Panc1 (cell line): ENCODE data around the gene EPN2. TPM values are rescaled to one million over a fixed set of nuclear protein-coding genes. Genes with fewer than 3 reads are reported as not detected.

Experiments
- ATAC-seq: fragments of 200-7000 bp; cut with Tn5 transposase; 2 replicates; pipeline ENCODE4 v1.9.1; 2020; ENCODE audit warnings: mild to moderate bottlenecking, moderate library complexity
- BruUV-seq: library from RNA; stranded (reverse); fragments of 400-500 nt; replicated peaks from 2 replicates; lab custom pipeline; 2021; lab: Mats Ljungman, UMichigan
- CTCF ChIA-PET: fragments of 300-600 bp; sonication (Branson Sonifier 250); formaldehyde crosslinking; loops from one replicate; lab custom pipeline; 2022; ENCODE audit warnings: antibody characterized with exemption; lab: Charles Lee
- POLR2A ChIA-PET: fragments of 300-600 bp; sonication (Branson Sonifier 250); formaldehyde crosslinking; loops from one replicate; lab custom pipeline; 2022; ENCODE audit warnings: antibody characterized with exemption; lab: Charles Lee
- DNase-seq: peaks from one replicate; pipeline ENCODE4 v3.0.0-alpha.2; 2010; ENCODE audit warnings: low read depth, low spot score
- H3K27ac ChIP-seq: 2 replicates; pipeline ENCODE4 v1.5.1; 2011; ENCODE audit warnings: mild to moderate bottlenecking, low read length, inconsistent platforms
- H3K27me3 ChIP-seq: fragments of 200-500 bp; sonication (Bioruptor generic); 2 replicates; pipeline ENCODE4 v1.6.0; 2014; ENCODE audit warnings: low read length, inconsistent platforms; ENCODE audit not compliant: control insufficient read depth, insufficient read depth
- H3K36me3 ChIP-seq: fragments of 200-500 bp; sonication (Bioruptor generic); 2 replicates; pipeline ENCODE4 v1.5.1; 2014; ENCODE audit warnings: inconsistent platforms, mild to moderate bottlenecking, low read length, moderate library complexity; ENCODE audit not compliant: control insufficient read depth, insufficient read depth
- H3K4me1 ChIP-seq: 2 replicates; pipeline ENCODE4 v1.5.1; 2011; ENCODE audit warnings: inconsistent platforms, mild to moderate bottlenecking, low read length, moderate library complexity; ENCODE audit not compliant: control insufficient read depth, insufficient read depth
- H3K4me3 ChIP-seq, 2 experiments: 2 replicates each; pipeline ENCODE4 v1.5.1; 2011 to 2012; ENCODE audit warnings: low read depth in 2 of 2, low read length in 2 of 2, mild to moderate bottlenecking in 2 of 2, inconsistent platforms in 1 of 2, moderate library complexity in 1 of 2
- H3K9me3 ChIP-seq: fragments of 200-500 bp; sonication (Bioruptor generic); 2 replicates; pipeline ENCODE4 v1.5.1; 2014; ENCODE audit warnings: low read depth, mild to moderate bottlenecking, inconsistent platforms, low read length, moderate library complexity; ENCODE audit not compliant: control insufficient read depth, insufficient read depth
- POLR2AphosphoS5 ChIP-seq: IDR thresholded peaks from 2 replicates; pipeline ENCODE4 v1.6.1; 2012; ENCODE audit warnings: mild to moderate bottlenecking, low read depth, low read length, moderate library complexity
- SIN3A ChIP-seq: IDR thresholded peaks from 2 replicates; pipeline ENCODE4 v1.6.1; 2012; ENCODE audit warnings: low read depth, mild to moderate bottlenecking, low read length, moderate library complexity, borderline replicate concordance; ENCODE audit not compliant: insufficient read depth
- TCF7L2 ChIP-seq: IDR thresholded peaks from 2 replicates; pipeline ENCODE4 v1.6.1; 2011; ENCODE audit warnings: mild to moderate bottlenecking, low read depth, low read length, inconsistent platforms
- in situ Hi-C: cut with HindIII; loops from 2 replicates; pipeline ENCODE4 v1.10.0; 2016; ENCODE audit warnings: low sequenced_read_pairs, low pct_unique_long_range_greater_than_20kb
- intact Hi-C: fragments of 100-400 bp; cut with micrococcal nuclease; formaldehyde crosslinking; loops from one replicate; pipeline ENCODE4 v1.10.0; 2022; ENCODE audit not compliant: unreplicated experiment
- total RNA-seq: library from RNA; stranded (reverse); gene quantifications from one replicate; pipeline ENCODE4 v1.2.1, GENCODE V29; 2021; ENCODE audit not compliant: unreplicated experiment
- TF ChIP-seq, protein P1 (sequence below): fragments of 450-650 bp; IDR thresholded peaks from 2 replicates; pipeline ENCODE4 v1.5.1; 2017; ENCODE audit warnings: mild to moderate bottlenecking
- TF ChIP-seq, protein P2 (sequence below), 2 experiments: IDR thresholded peaks; 2 replicates each; pipeline ENCODE4 v1.6.1; 2011 to 2012; ENCODE audit warnings: low read depth in 2 of 2, control low read depth in 1 of 2, low read length in 1 of 2, mild to moderate bottlenecking in 1 of 2, moderate library complexity in 1 of 2; ENCODE audit not compliant: insufficient read depth in 1 of 2

The EPN2 gene
- total RNA-seq, 1 experiment from 2014 or later: 35.0 TPM

DNA sequence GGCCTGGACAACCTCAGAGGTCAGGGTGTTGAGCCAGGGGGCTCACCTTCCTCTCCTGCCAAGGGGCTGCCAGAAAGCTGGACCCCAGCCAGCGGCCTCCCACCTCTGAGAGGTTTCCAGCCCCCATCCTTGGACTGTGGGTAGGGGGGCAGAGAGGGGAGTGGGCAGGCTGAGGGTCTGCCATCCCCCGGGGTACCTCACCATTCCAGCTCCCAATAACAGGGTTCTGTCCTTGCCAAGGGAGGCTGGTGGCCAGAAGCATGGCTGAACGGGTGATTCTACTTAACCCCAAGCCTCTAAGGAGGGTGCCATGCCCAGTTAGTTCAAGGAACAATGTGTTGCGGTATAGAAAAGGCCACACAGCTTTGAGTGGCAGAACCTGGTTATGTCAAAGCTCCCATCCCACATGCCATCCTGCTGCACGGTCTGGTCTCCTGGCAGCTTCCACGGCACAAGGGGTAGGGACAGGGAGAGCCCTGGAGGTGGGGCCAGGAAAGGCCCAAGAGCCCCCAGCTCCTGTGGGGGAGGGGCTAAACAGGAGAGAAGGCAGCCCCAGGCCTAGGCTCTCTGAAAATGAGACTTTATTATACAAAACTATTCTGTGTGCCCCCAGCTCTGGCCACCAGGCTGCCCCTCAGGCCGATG, 105.6 kb downstream of the EPN2 start:
- no TSS peak for BruUV-seq

DNA sequence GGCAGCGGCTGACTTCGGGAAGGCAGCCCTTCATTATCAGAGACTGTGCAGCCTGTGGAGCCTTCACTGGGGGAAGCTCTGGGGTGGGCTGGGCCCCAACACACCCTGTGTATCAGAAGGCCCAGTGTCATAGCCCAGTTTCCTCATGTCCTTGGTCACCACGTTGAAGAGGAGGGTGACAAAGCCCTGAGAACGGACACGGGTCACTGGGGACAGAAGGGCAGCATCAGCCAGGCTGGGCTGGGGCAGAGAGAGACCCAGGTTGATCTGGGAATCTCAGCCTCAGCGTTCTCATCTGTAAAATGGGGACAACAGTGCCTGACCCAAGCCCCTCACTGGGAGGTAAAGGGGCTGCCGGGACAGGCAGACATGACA, 106.1 kb downstream of the EPN2 start:
- intact Hi-C loops (no loop called here), in situ Hi-C loops (no loop called here)
- POLR2A ChIA-PET: no interaction called here
- H3K4me3 ChIP-seq: no peak overlapping the region
- CTCF ChIA-PET: no interaction called here
- no peak overlapping the region for H3K27ac ChIP-seq
- H3K27me3 ChIP-seq: no peaks in the 10 kb centered on the region
- peaks cover 12% of the 10 kb centered on the region for H3K4me1 ChIP-seq
- BruUV-seq: no TSS peak
- no peaks in the 10 kb centered on the region for H3K9me3 ChIP-seq
- ATAC-seq (no peak), DNase-seq (no peak)
- TF ChIP-seq TCF7L2 (no peak), SIN3A (no peak), POLR2AphosphoS5 (no peak)
- TF ChIP-seq, protein P1, sequence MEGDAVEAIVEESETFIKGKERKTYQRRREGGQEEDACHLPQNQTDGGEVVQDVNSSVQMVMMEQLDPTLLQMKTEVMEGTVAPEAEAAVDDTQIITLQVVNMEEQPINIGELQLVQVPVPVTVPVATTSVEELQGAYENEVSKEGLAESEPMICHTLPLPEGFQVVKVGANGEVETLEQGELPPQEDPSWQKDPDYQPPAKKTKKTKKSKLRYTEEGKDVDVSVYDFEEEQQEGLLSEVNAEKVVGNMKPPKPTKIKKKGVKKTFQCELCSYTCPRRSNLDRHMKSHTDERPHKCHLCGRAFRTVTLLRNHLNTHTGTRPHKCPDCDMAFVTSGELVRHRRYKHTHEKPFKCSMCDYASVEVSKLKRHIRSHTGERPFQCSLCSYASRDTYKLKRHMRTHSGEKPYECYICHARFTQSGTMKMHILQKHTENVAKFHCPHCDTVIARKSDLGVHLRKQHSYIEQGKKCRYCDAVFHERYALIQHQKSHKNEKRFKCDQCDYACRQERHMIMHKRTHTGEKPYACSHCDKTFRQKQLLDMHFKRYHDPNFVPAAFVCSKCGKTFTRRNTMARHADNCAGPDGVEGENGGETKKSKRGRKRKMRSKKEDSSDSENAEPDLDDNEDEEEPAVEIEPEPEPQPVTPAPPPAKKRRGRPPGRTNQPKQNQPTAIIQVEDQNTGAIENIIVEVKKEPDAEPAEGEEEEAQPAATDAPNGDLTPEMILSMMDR: no peak
- TF ChIP-seq, protein P2, sequence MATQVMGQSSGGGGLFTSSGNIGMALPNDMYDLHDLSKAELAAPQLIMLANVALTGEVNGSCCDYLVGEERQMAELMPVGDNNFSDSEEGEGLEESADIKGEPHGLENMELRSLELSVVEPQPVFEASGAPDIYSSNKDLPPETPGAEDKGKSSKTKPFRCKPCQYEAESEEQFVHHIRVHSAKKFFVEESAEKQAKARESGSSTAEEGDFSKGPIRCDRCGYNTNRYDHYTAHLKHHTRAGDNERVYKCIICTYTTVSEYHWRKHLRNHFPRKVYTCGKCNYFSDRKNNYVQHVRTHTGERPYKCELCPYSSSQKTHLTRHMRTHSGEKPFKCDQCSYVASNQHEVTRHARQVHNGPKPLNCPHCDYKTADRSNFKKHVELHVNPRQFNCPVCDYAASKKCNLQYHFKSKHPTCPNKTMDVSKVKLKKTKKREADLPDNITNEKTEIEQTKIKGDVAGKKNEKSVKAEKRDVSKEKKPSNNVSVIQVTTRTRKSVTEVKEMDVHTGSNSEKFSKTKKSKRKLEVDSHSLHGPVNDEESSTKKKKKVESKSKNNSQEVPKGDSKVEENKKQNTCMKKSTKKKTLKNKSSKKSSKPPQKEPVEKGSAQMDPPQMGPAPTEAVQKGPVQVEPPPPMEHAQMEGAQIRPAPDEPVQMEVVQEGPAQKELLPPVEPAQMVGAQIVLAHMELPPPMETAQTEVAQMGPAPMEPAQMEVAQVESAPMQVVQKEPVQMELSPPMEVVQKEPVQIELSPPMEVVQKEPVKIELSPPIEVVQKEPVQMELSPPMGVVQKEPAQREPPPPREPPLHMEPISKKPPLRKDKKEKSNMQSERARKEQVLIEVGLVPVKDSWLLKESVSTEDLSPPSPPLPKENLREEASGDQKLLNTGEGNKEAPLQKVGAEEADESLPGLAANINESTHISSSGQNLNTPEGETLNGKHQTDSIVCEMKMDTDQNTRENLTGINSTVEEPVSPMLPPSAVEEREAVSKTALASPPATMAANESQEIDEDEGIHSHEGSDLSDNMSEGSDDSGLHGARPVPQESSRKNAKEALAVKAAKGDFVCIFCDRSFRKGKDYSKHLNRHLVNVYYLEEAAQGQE (IDR thresholded peaks at IDR 0.05; ENCODE audit: insufficient read depth in 1 of 2, low read depth in 2 of 2, low read length in 1 of 2): no peak
- H3K36me3 ChIP-seq: no peaks in the 10 kb centered on the region

More for the DNA sequence above, 105.6 kb downstream of the EPN2 start:
- Histone ChIP-seq H3K36me3 (no peaks in the 10 kb centered on the region), H3K27me3 (no peaks in the 10 kb centered on the region), H3K9me3 (no peaks in the 10 kb centered on the region), H3K4me1 (peaks cover 12% of the 10 kb centered on the region), H3K4me3 (no peak overlapping the region), H3K27ac (no peak overlapping the region)
- in situ Hi-C loops (no loop called here), intact Hi-C loops (no loop called here)
- ChIA-PET POLR2A (no interaction called here), CTCF (no interaction called here)
- ATAC-seq: no peak; the same call in 1 of the 2 replicates
- TF ChIP-seq SIN3A (no peak), POLR2AphosphoS5 (no peak), TCF7L2 (no peak)
- TF ChIP-seq, protein P2 (IDR thresholded peaks at IDR 0.05; ENCODE audit: insufficient read depth in 1 of 2, low read depth in 2 of 2, low read length in 1 of 2): no peak
- TF ChIP-seq, protein P1: no peak
- no peak for DNase-seq
